NCI-H82 treated with DMSO at 0.1 percent for 48 hours (cell line): ENCODE data around the gene GSN.
"Not testable (repeated sequence)": the region's sequence is repeated elsewhere in the genome, so short reads cannot be mapped to it uniquely, and the experiment has no call there.

ENCODE experiments used
- DNase-seq: peaks from one replicate; lab custom pipeline; 2025; ENCODE audit not compliant: unreplicated experiment; lab: John Stamatoyannopoulos, UW

GSN gene

DNA sequence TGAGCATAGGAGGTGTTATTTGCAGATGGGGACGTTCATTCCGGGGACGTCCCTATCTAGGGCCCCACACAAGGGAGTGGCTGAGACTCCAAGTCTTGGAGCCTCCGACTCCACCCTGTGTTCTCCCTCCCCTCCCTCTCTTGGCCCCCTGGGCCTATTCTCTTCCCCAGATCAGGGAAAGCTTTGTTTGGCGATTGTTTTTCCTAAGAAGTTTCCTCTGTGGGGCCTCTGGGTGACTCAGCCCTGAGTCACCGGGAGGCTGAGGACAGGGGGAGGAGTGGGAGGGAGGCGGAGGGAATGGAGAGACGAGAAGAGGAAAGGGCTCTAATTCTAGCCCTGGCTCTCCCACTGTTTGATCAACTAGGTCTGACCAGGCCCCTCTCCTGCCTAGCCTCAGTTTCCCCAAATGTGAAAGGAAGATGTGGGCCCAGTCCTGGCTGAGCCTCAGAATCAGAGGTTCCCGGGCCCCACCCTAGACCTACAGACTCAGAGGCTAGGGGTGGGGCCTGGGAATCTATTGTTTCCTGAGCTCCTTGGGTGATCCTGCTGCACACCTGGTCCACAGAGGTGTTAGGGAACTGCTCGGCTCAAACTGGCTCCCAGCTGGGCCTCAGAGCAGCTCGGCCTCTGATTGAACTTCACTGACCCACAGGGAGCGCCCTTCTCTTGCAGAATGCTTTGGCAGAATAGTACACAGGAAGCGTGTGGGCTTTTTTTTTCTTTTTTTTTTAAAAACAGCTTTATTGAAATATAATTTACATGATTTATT is 19.2 kb downstream of the GSN start:
- DNase-seq = no peak

DNA sequence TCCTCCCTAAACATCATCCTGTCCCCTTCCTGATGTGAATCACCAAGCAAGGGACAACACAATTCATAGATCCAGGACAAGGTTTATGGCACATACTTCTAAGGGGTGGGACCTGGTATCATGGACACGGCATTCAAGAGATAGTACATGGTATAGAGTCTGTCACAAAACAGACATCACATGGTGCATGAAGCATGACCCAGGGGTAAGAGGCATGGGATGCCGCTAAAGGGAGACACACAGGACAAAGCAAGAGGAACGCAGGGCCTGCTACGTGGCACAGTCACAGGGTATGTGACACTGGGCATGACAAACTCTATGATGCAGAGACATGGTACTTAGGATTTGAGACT is 20.7 kb downstream of the GSN start:
- no peak for DNase-seq

DNA sequence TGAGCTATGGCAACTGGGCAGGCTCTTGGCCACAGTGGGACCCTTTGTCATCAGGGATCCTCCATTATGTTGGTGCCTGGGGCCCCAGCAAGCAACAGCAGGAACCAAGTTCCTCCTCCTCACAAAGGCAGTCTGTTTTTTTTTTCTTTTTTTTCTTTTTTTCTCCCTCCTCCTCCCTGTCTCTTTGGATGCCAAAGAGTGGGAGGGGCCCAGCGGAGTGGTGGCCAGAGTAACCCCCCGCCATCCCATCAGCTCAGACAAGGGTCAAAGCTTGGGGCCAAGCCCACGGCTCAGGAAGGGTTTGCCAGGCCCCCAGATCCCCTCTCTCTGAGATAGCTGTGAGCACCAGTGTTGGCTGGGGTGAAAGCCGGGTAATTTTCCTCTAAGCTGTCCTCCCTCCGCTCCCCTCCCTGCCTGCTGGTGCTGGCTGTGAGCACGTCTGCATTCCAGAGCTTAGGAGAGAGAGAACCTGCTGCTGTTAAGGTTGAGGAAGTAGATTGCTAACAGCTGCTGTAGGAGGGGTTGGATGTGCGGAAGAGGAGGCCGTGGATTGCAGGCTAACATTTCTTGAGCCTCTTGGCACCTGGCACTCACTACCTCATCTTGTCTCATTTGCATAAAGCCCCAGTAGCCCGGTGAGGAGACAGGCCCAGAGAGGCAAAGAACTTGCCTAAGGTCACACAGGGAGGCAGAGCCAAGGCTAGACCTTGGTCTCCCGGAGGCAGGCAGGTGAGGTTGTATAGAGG is 21.2 kb downstream of the GSN start:
- DNase-seq = peak; percentile 69

DNA sequence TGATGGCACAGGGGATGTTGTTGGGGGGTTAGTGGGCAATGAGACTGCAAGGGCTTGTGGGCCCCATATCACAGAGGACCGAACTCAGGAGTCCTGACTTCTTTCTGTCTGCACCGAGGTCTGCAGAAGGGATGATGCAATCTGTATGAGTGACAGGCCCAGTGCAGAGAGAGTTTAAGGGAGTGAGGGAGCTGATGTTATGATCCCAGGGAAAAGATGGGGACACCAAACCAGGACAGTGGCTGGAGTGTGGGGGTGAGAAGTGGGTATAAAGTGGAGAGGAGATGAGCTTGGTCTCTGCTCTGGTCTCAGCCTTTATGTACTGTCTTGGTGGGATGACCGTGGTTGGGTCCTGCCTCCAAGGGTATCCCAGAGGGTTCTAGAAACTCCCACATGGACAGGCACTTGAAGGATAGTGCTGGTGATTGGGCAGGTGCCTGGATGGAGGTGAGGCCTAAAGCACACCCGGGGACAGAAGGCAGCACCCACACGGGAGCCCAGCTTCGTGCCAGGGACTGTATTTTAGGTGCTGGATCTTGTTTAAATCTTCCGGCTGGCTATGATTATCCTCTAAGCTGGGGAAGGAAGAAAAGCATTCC is 21.9 kb downstream of the GSN start:
- DNase-seq = no peak

DNA sequence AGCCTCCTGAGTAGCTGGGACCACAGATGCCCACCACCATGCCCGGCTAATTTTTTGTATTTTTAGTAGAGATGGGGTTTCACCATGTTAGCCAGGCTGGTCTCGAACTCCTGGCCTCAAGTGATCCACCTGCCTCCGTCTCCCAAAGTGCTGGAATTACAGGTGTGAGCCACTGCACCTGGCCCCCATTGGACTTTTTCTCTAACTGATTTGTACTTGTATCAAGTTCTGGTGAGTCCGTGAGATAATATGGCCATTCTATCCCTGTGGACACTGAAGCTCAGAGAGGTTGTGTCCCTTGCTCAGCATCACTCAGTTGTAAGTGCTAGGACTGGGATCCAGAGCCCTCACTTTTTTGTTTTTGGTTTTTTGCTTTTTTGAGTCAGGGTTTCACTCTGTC is 23.6 kb downstream of the GSN start:
- not testable (repeated sequence) for DNase-seq

DNA sequence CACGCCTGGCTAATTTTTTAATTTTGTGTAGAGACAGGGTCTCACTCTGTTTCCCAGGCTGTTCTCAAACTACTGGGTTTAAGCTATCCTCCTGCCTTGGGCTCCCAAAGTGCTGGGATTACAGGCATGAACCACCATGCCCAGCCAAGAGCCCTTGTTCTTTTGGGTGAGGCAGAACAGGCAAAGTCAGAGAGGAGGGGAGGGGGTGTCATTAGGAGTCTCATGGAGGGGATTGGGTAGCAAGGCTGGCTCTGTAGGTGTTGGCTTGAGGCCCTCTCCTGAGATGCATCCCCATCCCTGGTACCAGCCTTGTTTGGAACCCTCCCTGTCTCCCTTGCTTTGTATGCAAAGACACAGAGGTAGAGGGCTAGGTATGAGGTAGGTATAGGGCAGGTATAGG is 24.1 kb downstream of the GSN start:
- no peak for DNase-seq

DNA sequence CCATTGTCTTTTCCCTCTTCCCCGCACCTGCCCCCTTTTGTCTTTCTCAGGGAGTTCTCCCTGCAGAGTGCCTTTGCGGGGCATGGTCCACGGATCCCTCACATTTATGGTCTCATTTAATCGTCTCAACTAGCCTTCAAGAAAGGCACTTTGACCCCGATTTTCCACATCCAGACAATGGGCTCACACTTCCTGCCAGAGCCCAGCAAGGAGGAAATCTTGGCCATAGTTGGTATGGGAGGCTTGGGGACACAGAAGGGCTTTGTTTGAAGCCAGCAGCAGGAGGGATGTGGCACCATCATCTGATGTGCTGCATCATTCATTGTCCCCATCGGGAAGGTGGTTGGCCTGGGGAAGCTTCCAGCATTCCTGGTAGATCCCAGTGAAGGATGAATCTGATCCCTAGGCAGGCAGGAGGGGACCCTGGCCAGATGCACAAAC is 24.9 kb downstream of the GSN start:
- DNase-seq = no peak

DNA sequence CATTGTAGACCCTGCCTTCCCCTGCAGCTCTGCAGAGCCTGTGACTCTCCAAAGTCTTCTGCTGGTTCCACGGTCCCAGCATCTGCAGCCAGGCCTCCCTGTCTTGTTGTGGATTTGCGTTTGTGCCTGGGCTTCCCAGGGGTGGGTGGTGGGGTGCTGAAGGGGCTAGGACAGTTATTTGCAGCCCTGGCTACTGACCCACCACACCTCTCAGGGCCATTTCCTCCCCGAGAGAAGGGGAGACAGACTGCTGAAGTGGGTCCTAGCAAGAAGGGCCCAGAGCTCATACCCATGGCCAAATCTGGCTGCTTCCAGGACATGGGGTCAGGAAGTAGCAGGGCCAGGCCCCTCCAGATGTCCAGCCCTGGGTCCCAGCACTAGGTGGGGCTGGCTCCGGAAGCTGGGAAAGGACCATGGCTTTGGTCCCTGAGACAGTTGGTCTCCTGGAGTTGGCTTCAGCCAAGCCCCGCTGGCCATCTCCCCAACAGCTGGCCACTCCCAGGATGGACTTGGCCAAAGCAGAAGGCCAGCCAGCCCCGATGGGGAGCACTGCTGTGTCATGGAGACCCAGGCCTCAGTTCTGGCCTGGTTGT is 26.3 kb downstream of the GSN start:
- no peak for DNase-seq

- no peak for DNase-seq
Observed at GRCh38 chr9:121294866-121295661, 27.1 kb downstream of the GSN start.

GRCh38 chr9:121295662-121296191 is 27.8 kb downstream of the GSN start:
- no peak for DNase-seq

DNA sequence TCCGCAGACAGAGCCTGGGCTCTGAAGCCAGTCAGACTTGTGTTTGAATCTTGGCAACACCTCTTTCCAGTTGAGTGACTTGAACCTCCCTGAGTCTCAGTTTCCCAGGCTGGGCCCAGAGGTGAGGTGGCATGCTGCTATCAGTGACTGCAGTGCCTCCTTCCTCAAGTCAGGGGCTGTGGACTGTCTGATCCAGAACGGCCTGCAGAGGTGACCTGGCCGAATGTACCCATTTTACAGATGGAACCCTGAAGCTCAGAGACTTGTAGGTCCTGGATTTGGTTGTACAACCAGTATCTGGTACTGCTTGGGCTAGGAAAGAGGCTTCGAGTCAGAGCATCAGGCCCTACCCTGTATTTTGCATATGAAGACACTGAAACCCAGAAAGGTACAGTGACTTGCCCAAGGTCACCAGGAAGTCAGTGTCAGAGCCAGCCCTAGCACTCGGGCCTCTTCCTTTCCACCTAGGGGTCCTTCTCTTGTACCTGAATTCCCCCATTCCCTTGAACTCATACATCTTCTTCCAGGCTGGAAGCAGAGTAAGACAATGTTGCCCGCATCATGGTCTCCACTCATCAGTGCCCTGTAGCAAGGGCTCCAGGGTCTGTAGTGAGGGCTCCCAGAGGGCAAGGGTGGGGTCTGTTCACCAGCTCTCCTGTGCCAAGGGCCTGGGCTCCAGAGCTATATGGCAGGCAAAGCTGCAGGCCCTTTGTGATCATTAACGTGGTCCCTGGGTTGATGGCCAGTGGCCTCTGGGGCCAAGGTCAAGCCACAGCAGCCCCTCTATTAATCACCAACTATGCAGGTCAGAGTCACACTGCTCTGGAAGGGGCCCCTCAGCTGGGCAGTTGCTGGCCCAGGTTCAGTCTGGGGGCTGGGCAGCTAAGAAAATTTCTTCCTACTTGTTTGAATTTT is 28.5 kb downstream of the GSN start:
- DNase-seq = no peak

- DNase-seq = no peak
Observed at GRCh38 chr9:121297389-121297788, 29.4 kb downstream of the GSN start.

GRCh38 chr9:121298016-121298538 is 30.1 kb downstream of the GSN start:
- no peak for DNase-seq

DNA sequence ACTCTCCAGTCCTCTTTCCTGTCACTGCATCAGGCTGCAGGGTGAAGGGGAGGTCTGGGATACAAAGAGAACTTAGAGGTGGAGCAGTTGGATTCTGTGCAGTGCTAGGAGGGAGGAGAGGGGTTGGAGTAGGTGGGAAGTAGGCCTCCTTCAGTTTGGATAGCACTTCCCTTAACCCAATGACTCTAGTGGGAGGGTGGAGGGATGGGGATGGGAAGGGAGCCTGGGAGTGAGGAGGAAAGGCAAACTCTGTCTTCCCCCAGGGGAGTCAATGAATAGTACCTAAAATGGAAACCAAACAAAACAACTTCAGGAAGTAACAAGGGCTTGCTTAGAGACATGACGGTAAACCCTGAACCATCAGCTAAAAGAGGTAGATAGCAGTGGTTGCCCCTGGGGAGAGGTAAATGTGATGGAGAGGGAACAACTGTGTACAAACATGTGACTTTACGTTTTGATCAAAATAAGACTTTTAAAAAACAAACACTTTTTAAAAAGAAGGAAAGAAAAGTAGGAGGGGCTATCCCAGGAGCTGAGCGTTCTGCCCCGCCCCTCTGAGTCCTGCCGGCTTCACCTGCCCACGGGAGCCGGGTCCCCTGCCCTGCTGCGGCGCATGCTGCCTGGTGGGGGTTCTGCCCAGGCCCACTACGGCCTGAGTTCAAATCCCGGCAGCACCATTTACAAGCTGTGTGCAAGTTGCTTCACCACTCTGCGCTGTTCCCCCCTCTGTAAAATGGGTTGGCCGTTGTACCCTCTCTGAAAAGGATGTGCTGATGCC is 30.9 kb downstream of the GSN start:
- no peak for DNase-seq

- DNase-seq = no peak
Observed at GRCh38 chr9:121299467-121300282, 31.7 kb downstream of the GSN start.

DNA sequence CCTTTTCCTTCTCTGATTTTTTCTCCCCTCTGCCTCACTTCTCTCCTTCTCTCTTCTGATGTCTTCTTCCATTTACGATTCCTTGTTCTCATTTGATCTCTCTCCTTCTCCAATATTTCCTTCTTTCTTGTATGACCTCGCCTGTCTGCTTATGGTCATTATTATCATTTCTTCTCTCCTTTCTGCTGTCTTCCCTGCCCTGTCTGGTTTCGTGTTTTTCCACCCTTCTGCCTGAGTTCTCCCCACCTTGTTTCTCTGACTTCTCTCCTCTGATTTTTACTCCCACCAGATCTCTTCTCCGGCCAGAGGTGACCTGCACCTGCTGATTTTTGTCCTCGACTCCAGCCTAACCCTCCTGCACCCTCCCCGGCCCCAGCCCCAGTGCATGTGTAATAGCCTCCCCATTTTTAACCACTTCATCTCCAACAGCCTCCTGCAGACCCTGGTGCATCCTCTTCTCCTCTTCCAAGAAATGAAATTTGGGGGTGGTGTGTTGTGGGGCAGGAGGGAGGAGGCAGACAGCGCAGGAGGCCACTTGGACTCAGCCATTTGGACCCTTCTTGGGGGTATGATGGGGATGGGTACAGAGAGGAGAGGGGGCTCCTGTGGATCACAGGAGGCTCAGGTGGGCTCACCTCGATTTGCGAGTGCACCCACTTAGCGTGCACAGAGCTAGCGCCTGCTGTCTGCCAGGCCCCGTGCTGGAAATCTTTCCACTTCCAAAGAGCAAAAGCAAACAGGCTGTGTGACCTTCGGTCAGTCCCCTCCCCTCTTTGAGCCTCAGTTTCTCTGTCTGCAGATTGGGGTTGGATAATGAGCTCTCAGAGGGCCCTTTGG is 32.5 kb downstream of the GSN start:
- DNase-seq = no peak

DNA sequence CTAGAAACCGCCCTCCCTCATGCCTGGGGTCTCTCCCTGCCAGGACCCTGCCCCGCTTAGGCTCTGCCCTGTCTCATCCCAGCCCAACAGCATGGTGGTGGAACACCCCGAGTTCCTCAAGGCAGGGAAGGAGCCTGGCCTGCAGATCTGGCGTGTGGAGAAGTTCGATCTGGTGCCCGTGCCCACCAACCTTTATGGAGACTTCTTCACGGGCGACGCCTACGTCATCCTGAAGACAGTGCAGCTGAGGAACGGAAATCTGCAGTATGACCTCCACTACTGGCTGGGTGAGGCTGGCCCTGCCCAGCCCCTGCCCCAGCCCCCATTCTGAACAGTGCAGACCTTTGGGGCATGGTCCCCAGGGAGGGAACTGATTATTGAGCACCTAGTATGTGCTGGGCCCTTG is 33.9 kb downstream of the GSN start:
- no peak for DNase-seq
